ENCODE measurements around the gene ACAP1. TPM values are rescaled to one million over a fixed set of nuclear protein-coding genes. Genes with fewer than 3 reads are reported as not detected.

ACAP1 gene
- total and polyA plus RNA-seq, 3 donors from 2014 or later: 12.6 to 140 (median 95.2) TPM

- H3K36me3 ChIP-seq (ENCODE audit: low read depth, missing control alignments): no peaks in the 10 kb centered on the region
- 20 to 75% methylated on average over 1 to 2 of the region's 2 CpGs for WGBS, 2 donors
- peaks cover 30% of the 10 kb centered on the region for H3K4me1 ChIP-seq
- no peak for DNase-seq
- intact Hi-C loops (cut with DNase I; ENCODE audit: low total_unique reads): no loop called here
- no peaks in the 10 kb centered on the region for H3K9me3 ChIP-seq
- no peaks in the 10 kb centered on the region for H3K27me3 ChIP-seq
- H3K4me3 ChIP-seq: no peak overlapping the region
- no peak overlapping the region for H3K27ac ChIP-seq
- TF ChIP-seq POLR2A (IDR thresholded peaks at IDR 0.05): no peak
- TF ChIP-seq, protein P1, sequence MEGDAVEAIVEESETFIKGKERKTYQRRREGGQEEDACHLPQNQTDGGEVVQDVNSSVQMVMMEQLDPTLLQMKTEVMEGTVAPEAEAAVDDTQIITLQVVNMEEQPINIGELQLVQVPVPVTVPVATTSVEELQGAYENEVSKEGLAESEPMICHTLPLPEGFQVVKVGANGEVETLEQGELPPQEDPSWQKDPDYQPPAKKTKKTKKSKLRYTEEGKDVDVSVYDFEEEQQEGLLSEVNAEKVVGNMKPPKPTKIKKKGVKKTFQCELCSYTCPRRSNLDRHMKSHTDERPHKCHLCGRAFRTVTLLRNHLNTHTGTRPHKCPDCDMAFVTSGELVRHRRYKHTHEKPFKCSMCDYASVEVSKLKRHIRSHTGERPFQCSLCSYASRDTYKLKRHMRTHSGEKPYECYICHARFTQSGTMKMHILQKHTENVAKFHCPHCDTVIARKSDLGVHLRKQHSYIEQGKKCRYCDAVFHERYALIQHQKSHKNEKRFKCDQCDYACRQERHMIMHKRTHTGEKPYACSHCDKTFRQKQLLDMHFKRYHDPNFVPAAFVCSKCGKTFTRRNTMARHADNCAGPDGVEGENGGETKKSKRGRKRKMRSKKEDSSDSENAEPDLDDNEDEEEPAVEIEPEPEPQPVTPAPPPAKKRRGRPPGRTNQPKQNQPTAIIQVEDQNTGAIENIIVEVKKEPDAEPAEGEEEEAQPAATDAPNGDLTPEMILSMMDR (IDR thresholded peaks at IDR 0.05): no peak
These were observed 44.1 kb upstream of the ACAP1 start for GRCh38 chr17:7292194-7292593.

DNA sequence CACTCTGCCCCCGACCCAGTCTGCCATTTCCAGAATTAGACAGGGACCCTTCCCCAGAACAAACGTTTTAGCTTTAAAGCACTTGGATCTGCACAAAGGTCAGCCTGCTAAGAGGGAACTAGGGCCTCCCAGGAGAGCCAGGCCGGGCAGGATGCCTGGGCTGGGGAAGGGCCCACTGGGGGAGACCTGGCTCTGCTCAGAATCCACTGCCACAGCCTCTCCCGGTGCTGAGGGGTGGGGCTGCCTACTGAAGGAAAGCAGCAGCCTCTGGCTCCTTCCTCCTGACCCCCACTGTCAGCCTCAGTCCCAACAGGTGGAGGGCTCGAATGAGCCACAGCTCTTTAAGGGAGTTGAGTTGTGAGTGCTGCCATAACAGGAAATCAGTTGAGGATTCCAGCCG lies 43.6 kb upstream of the ACAP1 start:
- peak; percentile 43 for DNase-seq
- Histone ChIP-seq H3K4me1 (peaks cover 30% of the 10 kb centered on the region), H3K9me3 (no peaks in the 10 kb centered on the region), H3K4me3 (no peak overlapping the region), H3K27ac (no peak overlapping the region), H3K27me3 (no peaks in the 10 kb centered on the region), H3K36me3 (ENCODE audit: low read depth, missing control alignments) (no peaks in the 10 kb centered on the region)
- no peak for TF ChIP-seq POLR2A (IDR thresholded peaks at IDR 0.05)
- TF ChIP-seq, protein P1 (IDR thresholded peaks at IDR 0.05): no peak
- intact Hi-C loops (cut with DNase I; ENCODE audit: low total_unique reads): no loop called here
- 14 to 17% methylated on average over 6 of the region's 6 CpGs for WGBS, 2 donors

- no peaks in the 10 kb centered on the region for H3K36me3 ChIP-seq (ENCODE audit: low read depth, missing control alignments)
- peaks cover 30% of the 10 kb centered on the region for H3K4me1 ChIP-seq
- no peak overlapping the region for H3K4me3 ChIP-seq
- 27 to 52% methylated on average over 6 to 11 of the region's 11 CpGs for WGBS, 2 donors
- H3K9me3 ChIP-seq: no peaks in the 10 kb centered on the region
- TF ChIP-seq, protein P1 (IDR thresholded peaks at IDR 0.05): no peak
- TF ChIP-seq POLR2A (IDR thresholded peaks at IDR 0.05): no peak
- no peak for DNase-seq
- H3K27me3 ChIP-seq: no peaks in the 10 kb centered on the region
- intact Hi-C loops (cut with DNase I; ENCODE audit: low total_unique reads): no loop called here
- H3K27ac ChIP-seq: no peak overlapping the region
These were observed 43.2 kb upstream of the ACAP1 start for GRCh38 chr17:7293159-7293558.

DNA sequence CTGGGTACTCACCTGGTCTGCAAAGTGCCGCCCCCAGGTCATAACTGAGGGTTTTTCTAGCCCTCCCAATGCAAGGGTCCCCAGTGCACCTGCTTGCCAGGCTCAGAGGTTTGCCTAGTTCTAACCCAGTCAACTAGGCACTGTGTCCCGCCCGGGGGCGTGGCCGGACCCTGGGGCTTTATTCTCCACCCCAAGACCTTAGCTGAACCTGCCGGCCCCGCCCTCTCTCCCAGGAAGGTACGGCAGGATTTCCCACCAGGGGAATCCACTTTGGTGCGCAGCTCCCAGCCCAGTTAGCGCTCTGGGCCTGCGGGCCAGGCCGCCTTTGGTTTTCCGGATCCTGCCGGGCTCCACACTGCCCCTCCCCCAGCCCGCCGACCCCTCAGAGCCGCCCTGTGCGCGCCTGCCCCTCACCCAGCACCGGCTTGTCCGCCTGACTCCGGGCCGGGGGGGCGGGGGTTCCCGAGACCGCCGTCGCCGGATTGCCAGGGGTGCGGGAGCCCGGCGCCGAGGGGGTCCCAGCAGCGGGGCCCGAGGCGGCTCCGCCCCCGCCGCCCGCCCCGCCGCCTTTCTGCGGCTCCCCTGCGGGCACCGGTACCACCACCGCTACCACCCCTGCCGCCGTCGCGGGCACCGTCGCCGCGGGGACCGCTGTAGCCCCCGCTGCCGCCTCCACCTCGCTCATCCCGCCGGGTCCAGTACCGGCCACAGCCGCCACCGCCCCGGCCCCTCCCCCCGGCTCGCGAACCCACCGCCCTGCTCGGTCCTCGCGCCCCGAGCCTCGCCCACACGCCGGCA lies 42.3 kb upstream of the ACAP1 start:
- H3K9me3 ChIP-seq: no peaks in the 10 kb centered on the region
- 8 to 25% methylated on average over 2 to 22 of the region's 75 CpGs for WGBS, 2 donors
- no peak for TF ChIP-seq POLR2A (IDR thresholded peaks at IDR 0.05)
- TF ChIP-seq, protein P1 (IDR thresholded peaks at IDR 0.05): no peak
- intact Hi-C loops (cut with DNase I; ENCODE audit: low total_unique reads): no loop called here
- DNase-seq: no peak
- H3K4me3 ChIP-seq: peak overlapping the region; percentile 42 to 50
- no peaks in the 10 kb centered on the region for H3K27me3 ChIP-seq
- no peaks in the 10 kb centered on the region for H3K36me3 ChIP-seq (ENCODE audit: low read depth, missing control alignments)
- H3K27ac ChIP-seq: peak overlapping the region; percentile 36 to 44
- H3K4me1 ChIP-seq: peaks cover 30% of the 10 kb centered on the region

Measured in testis (tissue), 3 donors.